CD14-positive monocyte (primary cell): ENCODE data around the gene DSCAML1. TPM values are rescaled to one million over a fixed set of nuclear protein-coding genes. Genes with fewer than 3 reads are reported as not detected.

Experiments
- DNase-seq, 3 donors: peaks; one replicate each; pipeline ENCODE4 v3.0.0-alpha.2; 2011 to 2022
- H2AFZ ChIP-seq: 2 replicates; pipeline ENCODE4 v1.6.0; 2012; ENCODE audit warnings: mild to moderate bottlenecking, low read depth, low read length, inconsistent platforms; ENCODE audit not compliant: insufficient read depth, poor library complexity, severe bottlenecking
- H3K27ac ChIP-seq, 2 donors: 1 replicate in 1 of 2; 2 replicates in 1 of 2; pipeline ENCODE4 v1.5.1; 2012 to 2013; ENCODE audit warnings: low read length in 2 of 2, control low read depth in 1 of 2, inconsistent platforms in 1 of 2, low read depth in 1 of 2, mild to moderate bottlenecking in 1 of 2
- H3K27me3 ChIP-seq, 2 donors: one replicate each; pipeline versions ENCODE4 v1.6.0 to v1.6.1; 2011 to 2013; ENCODE audit warnings: low read length in 2 of 2; ENCODE audit not compliant: control insufficient read depth in 2 of 2, insufficient read depth in 2 of 2
- H3K36me3 ChIP-seq, 2 donors: replicated peaks in 1 of 2; 1 replicate in 1 of 2; 2 replicates in 1 of 2; pipeline versions ENCODE4 v1.5.1 to v1.6.1; 2012 to 2013; ENCODE audit warnings: low read length in 2 of 2, control low read depth in 1 of 2, inconsistent platforms in 1 of 2, mild to moderate bottlenecking in 1 of 2; ENCODE audit not compliant: insufficient read depth in 2 of 2, control insufficient read depth in 1 of 2
- H3K4me1 ChIP-seq, 2 donors: 1 replicate in 1 of 2; 2 replicates in 1 of 2; pipeline versions ENCODE4 v1.5.1 to v1.6.1; 2012 to 2013; ENCODE audit warnings: low read length in 2 of 2, control low read depth in 1 of 2, inconsistent platforms in 1 of 2, mild to moderate bottlenecking in 1 of 2, moderate library complexity in 1 of 2; ENCODE audit not compliant: insufficient read depth in 2 of 2, control insufficient read depth in 1 of 2
- H3K4me2 ChIP-seq: replicated peaks from 2 replicates; pipeline ENCODE3; 2012; ENCODE audit warnings: low read length, moderate library complexity, mild to moderate bottlenecking; ENCODE audit not compliant: poor library complexity, severe bottlenecking; ENCODE audit errors: extremely low read depth
- H3K4me3 ChIP-seq, 3 experiments: fragments of 200-600 bp in 1 of 3; sonication (generic) in 1 of 3; replicated peaks in 1 of 3; 1 replicate in 2 of 3; 2 replicates in 1 of 3; pipeline ENCODE4 v1.5.1; 2011 to 2013; ENCODE audit warnings: low read length in 3 of 3, mild to moderate bottlenecking in 3 of 3, control low read depth in 2 of 3, low read depth in 2 of 3, inconsistent platforms in 1 of 3, moderate library complexity in 1 of 3
- H3K79me2 ChIP-seq: 2 replicates; pipeline ENCODE4 v1.6.0; 2012; ENCODE audit warnings: mild to moderate bottlenecking, control low read depth, inconsistent platforms, low read length, moderate library complexity; ENCODE audit not compliant: insufficient read depth
- H3K9ac ChIP-seq: 2 replicates; pipeline ENCODE4 v1.6.0; 2017; ENCODE audit warnings: low read length, mild to moderate bottlenecking; ENCODE audit not compliant: insufficient read depth, poor library complexity, severe bottlenecking
- H3K9me3 ChIP-seq, 2 donors: replicated peaks in 1 of 2; 1 replicate in 1 of 2; 2 replicates in 1 of 2; pipeline versions ENCODE4 v1.5.1 to v1.6.1; 2012 to 2013; ENCODE audit warnings: low read length in 2 of 2, control low read depth in 1 of 2; ENCODE audit not compliant: control insufficient read depth in 1 of 2, insufficient read depth in 1 of 2
- H4K20me1 ChIP-seq: 2 replicates; pipeline ENCODE4 v1.6.0; 2012; ENCODE audit warnings: mild to moderate bottlenecking, low read length, control low read depth, moderate library complexity; ENCODE audit not compliant: insufficient read depth
- H3K27ac Mint-ChIP-seq, 7 donors: one replicate each; pipeline ENCODE4 v1.8.0; 2020; ENCODE audit warnings: mild to moderate bottlenecking in 7 of 7, mixed read lengths in 7 of 7, moderate library complexity in 6 of 7, inconsistent platforms in 2 of 7
- H3K27me3 Mint-ChIP-seq, 3 donors: one replicate each; pipeline ENCODE4 v1.8.0; 2021 to 2022; ENCODE audit warnings: low read depth in 3 of 3, mild to moderate bottlenecking in 3 of 3, mixed read lengths in 3 of 3, moderate library complexity in 3 of 3, inconsistent platforms in 1 of 3
- H3K36me3 Mint-ChIP-seq, 2 donors: one replicate each; pipeline ENCODE4 v1.8.0; 2020; ENCODE audit warnings: mixed read lengths in 2 of 2, inconsistent platforms in 1 of 2, mild to moderate bottlenecking in 1 of 2
- H3K4me1 Mint-ChIP-seq: one replicate; pipeline ENCODE4 v1.8.0; 2020; ENCODE audit warnings: mild to moderate bottlenecking, mixed read lengths
- H3K4me3 Mint-ChIP-seq, 2 donors: one replicate each; pipeline ENCODE4 v1.8.0; 2020; ENCODE audit warnings: mild to moderate bottlenecking in 2 of 2, mixed read lengths in 2 of 2, moderate library complexity in 1 of 2
- H3K9me3 Mint-ChIP-seq, 7 donors: one replicate each; pipeline ENCODE4 v1.8.0; 2020 to 2022; ENCODE audit warnings: mixed read lengths in 7 of 7, mild to moderate bottlenecking in 6 of 7, moderate library complexity in 6 of 7, inconsistent platforms in 2 of 7
- CTCF ChIP-seq: fragments of 200-600 bp; IDR thresholded peaks from one replicate; pipeline ENCODE4 v1.8.0; 2022; ENCODE audit warnings: antibody characterized with exemption, mild to moderate bottlenecking
- WGBS: methylation state at CpG from one replicate; pipeline ENCODE4 v1.1.5; 2013; ENCODE audit warnings: missing lambda C conversion rate; ENCODE audit not compliant: insufficient coverage; 5-methylcytosine and 5-hydroxymethylcytosine counted together
- intact Hi-C, 2 donors: fragments of 100-400 bp; cut with micrococcal nuclease; formaldehyde crosslinking; loops; one replicate each; pipeline versions ENCODE4 v1.15.0 to v1.15.1; 2023
- polyA plus RNA-seq, 3 donors: library from polyadenylated mRNA; depleted of rRNA in 1 of 3; unstranded in 2 of 3; stranded (reverse) in 1 of 3; fragments of 300-500 nt in 2 of 3; fragments of >200 nt in 1 of 3; fragmentation: Illumina TruSeq in 2 of 3; gene quantifications; 1 replicate in 2 of 3; 2 replicates in 1 of 3; pipeline ENCODE4 v1.2.3, GENCODE V29; 2012 to 2021

Gene DSCAML1
- polyA plus RNA-seq, 3 donors: not detected

DNA sequence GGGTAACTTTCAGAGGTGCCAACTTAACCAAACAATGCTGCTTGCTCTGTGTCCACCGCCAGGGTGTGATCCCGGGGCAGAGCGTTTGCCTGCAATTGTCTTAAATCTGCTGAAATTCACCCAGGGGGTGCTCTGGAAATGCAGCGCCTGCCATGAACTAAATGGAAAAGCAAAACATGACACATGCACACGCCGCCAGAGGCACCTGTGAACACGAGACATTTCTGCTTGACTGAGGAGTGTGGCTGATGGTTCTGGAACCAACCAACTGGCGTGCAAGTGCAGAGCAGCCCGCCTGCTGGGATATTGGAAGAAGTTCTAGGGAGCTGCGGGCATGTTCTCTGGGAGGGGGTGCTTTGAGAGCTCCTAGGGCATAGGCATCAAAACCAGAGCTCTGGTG, 30.4 kb downstream of the DSCAML1 start:
- intact Hi-C loops: no loop called here
- H3K4me2 ChIP-seq: no peak overlapping the region
- H3K4me1 Mint-ChIP-seq: no peaks in the 10 kb centered on the region
- H4K20me1 ChIP-seq: no peaks in the 10 kb centered on the region
- H3K4me3 ChIP-seq: no peak overlapping the region
- H3K9me3 Mint-ChIP-seq: peaks cover 0 to 2% (median 0%) of the 10 kb centered on the region in 7 donors
- H3K36me3 ChIP-seq: no peaks in the 10 kb centered on the region
- WGBS: 97% methylated on average over 9 of the region's 10 CpGs
- no peaks in the 10 kb centered on the region for H3K9me3 ChIP-seq
- no peaks in the 10 kb centered on the region for H3K27me3 ChIP-seq
- no peak overlapping the region for H3K27ac Mint-ChIP-seq
- no peak overlapping the region for H2AFZ ChIP-seq
- H3K27ac ChIP-seq: no peak overlapping the region
- no peaks in the 10 kb centered on the region for H3K4me1 ChIP-seq
- no peak for TF ChIP-seq CTCF
- no peak overlapping the region for H3K9ac ChIP-seq
- DNase-seq: no peak
- H3K4me3 Mint-ChIP-seq: no peak overlapping the region
- H3K27me3 Mint-ChIP-seq: peaks cover 5 to 10% (median 9%) of the 10 kb centered on the region in 3 donors
- no peaks in the 10 kb centered on the region for H3K36me3 Mint-ChIP-seq
- H3K79me2 ChIP-seq: no peaks in the 10 kb centered on the region

DNA sequence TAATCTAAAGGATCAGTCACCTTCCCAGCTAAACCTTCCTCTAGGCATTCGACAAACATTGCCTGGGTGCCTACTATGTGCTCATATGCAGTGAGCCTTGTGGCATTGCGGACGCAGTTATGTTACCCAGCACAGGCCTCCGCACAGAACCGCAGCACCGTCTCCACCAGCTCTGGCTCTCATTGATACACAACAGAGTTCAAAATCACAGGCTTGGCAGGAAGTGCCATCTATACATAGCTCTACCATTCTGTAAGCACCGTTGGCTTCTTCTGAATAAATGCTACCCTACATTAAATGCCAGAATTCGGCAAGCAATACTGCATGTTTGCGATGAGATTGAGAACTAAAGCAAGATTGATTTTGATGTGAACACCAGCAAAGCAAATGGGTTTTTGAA, 31.0 kb downstream of the DSCAML1 start:
- no peak for DNase-seq
- Mint-ChIP-seq H3K4me1 (no peaks in the 10 kb centered on the region), H3K36me3 (no peaks in the 10 kb centered on the region), H3K4me3 (no peak overlapping the region), H3K27ac (no peak overlapping the region), H3K27me3 (peaks cover 5 to 10% (median 9%) of the 10 kb centered on the region in 3 donors), H3K9me3 (peaks cover 0 to 2% (median 0%) of the 10 kb centered on the region in 7 donors)
- Histone ChIP-seq H2AFZ (no peak overlapping the region), H3K9ac (no peak overlapping the region), H3K36me3 (no peaks in the 10 kb centered on the region), H3K4me2 (no peak overlapping the region), H3K4me3 (no peak overlapping the region), H3K9me3 (no peaks in the 10 kb centered on the region), H3K27ac (no peak overlapping the region), H3K27me3 (no peaks in the 10 kb centered on the region), H3K4me1 (no peaks in the 10 kb centered on the region), H3K79me2 (no peaks in the 10 kb centered on the region), H4K20me1 (no peaks in the 10 kb centered on the region)
- intact Hi-C loops: no loop called here
- 91% methylated on average over 6 of the region's 9 CpGs for WGBS
- no peak for TF ChIP-seq CTCF
